GM18861 (cell line): ENCODE measurements around the gene KRTAP12-2.
"Not testable (repeated sequence)": the region's sequence is repeated elsewhere in the genome, so short reads cannot be mapped to it uniquely, and the experiment has no call there.

Source experiments
- ATAC-seq: cut with Tn5 transposase; IDR thresholded peaks from one replicate; pipeline ENCODE4 v1.9.1; 2021; ENCODE audit not compliant: unreplicated experiment

Gene KRTAP12-2

DNA sequence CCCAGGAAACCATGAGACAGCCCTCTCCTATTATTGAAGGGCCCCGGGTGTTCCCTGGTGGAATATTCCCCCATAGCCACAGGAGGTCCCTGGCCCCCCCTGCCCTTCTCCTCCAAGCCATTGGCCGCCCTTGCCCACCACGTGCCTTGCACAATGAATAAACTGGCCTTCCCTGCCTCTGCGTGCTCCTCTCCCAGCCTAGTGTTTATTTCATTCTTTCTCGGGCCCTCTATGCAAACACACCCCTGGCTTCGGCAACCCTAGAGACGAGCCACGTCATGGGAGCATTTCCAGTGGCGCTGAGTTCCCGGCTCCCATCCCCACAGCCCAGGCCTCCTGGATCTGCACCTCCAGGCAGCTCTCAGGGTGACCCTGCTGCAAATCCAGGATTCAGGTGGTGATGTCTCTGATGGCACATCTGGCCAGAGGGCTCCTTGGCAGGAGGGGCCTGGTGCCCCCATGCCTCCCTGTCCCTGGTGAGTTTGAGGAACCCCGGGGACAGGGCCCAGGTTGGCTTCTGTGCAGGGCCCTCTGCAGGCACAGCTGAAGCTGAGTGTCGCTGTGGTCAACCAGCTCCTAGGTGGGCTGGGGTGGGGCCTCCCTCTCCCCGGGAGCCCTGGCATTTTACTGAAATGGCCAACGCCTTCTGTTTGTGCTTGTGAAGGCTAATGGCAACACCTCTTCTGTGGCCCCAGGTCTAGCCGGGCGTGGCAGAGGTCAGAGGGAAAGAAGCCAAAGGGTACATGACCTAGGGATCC is 36.4 kb upstream of the KRTAP12-2 start:
- ATAC-seq, result no peak

GRCh38 chr21:44702111-44702972 is 35.6 kb upstream of the KRTAP12-2 start:
- ATAC-seq, result no peak

DNA sequence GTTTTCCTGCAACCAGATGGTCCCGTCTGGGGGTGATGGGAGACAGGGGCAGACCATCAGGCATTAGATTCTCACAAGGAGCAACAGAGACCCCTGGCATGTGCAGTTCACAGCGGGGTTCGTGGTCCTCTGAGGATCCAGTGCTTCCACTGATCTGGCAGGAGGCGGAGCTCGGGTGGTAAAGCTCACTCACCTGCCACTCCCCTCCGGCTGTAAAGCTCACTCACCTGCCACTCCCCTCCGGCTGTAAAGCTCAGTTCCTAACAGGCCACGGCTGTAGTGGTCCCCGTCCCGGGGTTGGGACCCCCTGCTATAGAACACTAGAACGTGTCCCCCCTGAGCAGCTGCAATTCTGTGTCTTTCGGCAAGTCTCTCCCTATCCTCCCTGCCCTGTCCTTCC is 34.8 kb upstream of the KRTAP12-2 start:
- ATAC-seq, result no peak

DNA sequence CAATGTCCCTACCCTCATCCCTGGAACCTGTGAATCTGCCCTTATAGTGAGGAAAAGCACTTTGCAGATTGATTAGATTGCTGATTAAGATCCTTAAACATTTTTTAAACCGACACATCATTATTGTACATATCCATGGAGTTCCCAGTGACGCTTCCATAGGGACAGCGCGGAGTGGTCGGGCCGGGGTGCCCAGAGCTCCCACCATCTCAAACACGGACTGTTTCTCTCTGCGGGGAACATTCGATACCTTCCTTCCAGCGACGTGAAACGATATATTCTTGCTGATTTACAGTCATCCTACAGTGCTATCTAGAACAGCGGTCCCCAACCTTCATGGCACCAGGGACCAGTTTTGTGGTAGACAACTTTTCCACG is 34.3 kb upstream of the KRTAP12-2 start:
- ATAC-seq, result no peak

DNA sequence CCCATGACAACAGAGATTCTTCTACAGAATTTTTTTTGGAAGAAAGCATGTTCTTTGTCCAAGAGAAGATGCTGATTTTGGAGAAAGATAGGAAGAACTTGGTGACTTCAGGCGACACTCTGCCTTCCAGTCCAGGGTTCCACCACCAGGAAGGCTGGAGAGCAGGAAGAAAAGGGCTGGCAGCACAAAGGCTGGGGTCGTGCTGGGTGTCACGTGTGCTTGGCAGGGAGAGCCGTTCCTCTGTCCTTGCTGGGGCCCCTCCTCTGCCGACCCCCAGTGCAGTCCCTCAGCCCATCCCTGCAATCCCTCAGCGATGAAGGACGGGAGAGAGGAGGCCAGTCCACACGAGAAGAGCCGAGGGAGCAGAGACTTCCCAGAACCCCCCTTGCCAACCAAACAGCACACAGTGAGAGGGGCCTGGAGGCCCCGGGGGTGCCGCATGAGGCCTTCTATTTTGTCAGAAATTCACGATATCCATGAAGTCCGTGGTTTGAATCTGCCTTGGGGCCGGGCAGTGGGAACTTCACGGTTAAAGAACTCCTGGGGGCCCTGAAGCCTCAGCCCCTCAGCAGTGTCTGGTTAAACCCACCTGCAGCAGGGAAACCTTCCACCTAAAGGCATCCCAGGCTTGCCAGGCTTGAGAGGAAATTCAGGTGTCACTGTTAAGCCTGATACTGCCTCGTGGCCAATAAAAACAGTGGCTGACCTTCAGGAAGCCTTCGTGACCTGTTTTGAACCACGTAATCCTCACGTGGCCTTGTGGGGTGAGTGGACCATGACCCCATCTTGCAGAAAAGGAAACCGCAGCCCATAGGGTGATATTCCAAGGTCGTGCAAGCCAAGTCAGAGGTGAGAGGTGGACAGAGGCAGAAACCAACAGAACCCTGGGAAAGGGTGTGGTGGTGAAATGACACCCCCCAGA is 33.6 kb upstream of the KRTAP12-2 start:
- ATAC-seq, result no peak

DNA sequence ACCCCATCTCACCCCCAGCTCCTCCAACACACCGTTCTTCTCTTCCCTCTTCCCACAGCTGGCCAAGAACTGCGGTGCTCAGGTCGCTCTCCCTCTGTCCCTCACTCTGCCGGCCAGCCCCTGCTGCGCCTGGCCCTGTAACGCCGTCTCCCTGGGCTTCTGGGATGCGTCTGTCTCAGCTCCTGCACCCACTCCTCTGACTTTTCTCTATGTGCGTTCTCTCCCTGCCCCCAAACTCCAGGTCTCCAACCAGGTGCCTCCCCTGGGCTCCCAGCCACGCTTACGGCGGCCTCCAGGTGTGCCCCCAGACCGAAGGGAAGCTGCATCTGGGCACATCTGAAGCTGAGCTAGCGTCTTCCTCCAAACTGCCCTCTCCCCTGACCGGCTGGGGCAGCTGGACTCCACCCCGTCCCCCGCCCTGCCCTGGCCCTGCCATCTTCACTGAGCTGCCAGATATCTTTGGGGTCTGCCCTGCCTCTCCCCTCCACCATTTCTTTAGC is 32.8 kb upstream of the KRTAP12-2 start:
- no peak for ATAC-seq

DNA sequence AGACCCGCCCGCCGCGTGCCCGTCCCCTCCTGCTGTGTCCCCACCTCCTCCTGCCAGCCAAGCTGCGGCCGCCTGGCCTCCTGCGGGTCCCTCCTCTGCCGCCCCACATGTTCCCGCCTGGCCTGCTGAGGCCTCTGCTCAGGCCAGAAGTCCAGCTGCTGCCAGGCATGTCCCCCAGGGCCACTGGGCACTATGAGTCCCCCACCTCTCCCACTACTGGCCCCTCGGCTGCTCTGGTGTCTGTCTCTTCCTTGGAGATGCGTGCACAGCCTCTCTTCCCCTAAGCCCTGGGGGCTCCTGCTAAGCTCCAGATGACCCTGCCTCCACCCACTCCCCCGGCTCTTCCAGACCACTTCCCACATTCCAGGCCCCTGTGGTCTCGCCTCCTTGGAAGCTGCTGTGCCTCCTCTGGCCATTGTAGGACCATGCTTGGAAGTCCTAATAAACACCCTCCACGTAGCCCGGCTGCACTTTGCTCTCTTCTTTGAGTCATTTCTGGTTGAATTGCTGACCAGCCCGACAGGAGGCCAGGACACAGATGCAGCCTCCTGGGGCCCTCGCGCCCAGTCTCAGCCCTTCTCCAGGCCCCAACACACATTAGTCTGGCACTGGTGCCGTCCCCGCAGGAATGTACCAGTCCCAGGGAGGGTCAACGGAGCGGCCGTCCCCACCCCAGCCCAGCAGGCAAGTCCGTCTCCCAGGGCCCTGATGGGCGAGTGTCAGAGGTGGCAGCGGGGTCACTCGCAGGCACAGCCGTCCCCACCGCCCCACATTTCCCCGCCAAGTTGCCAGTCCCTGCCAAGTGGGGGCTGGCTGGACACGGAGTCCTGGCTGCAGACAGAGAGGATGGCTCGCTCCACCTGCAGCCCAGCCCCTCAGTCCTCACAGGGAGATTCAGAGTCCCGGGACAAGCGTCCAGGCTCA is 31.3 kb upstream of the KRTAP12-2 start:
- no peak for ATAC-seq

DNA sequence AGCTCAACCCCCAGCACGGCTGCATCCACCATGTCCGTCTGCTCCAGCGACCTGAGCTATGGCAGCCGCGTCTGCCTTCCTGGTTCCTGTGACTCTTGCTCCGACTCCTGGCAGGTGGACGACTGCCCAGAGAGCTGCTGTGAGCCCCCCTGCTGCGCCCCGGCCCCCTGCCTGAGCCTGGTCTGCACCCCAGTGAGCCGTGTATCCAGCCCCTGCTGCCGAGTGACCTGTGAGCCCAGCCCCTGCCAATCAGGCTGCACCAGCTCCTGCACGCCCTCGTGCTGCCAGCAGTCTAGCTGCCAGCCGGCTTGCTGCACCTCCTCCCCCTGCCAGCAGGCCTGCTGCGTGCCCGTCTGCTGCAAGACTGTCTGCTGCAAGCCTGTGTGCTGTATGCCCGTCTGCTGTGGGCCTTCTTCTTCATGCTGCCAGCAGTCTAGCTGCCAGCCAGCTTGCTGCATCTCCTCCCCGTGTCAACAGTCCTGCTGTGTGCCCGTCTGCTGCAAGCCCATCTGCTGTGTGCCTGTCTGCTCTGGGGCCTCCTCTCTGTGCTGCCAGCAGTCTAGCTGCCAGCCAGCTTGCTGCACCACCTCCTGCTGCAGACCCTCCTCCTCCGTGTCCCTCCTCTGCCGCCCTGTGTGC is 30.6 kb upstream of the KRTAP12-2 start, which contains the start of gene KRTAP10-12:
KRTAP10-12 (plus strand) TSS at position 1 of the 639 bp plus-strand sequence; CDS start at position 31, 30 bp downstream.
- ATAC-seq, result not testable (repeated sequence)

- ATAC-seq, result no peak
Observed at GRCh38 chr21:44696572-44696971, 29.8 kb upstream of the KRTAP12-2 start.

GRCh38 chr21:44695641-44696040 is 28.9 kb upstream of the KRTAP12-2 start:
- no peak for ATAC-seq

DNA sequence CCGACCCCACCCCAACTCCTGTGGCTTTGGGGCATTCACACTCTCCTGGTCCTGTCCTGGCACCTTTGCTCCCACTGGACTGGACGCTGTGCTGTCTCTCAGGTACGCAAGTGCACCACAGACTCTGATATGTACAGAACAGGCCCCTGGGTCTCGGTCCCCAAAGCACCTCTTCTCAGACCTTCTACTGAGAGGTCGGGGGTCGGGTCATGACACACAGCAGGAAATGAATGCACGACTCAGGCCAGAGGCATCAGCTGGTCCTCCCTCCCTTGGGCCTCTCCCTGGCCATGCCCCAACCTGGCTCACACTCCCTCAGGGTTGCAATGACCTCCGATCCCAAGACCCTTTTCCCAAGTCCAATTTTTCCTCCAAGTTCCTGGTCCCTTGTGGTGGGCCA is 28.5 kb upstream of the KRTAP12-2 start:
- no peak for ATAC-seq

GRCh38 chr21:44694776-44695175 is 28.0 kb upstream of the KRTAP12-2 start:
- ATAC-seq, result no peak

- ATAC-seq, result no peak
Observed at GRCh38 chr21:44692798-44693512, 26.2 kb upstream of the KRTAP12-2 start.

GRCh38 chr21:44691686-44692085 is 25.0 kb upstream of the KRTAP12-2 start:
- ATAC-seq, result no peak

DNA sequence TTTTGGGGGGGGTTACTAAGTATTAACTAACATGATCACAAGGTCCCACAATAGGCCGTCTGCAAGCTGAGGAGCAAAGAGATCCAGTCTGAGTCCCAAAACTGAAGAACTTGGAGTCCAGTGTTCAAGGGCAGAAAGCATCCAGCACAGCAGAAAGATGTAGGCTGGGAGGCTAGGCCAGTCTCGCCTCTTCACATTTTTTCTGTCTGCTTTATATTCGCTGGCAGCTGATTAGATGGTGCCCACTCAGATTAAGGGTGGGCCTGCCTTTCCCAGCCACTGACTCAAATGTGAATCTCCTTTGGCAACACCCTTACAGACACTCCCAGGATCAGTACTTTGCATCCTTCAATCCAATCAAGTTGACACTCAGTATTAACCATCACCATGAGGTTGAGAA is 23.0 kb upstream of the KRTAP12-2 start:
- ATAC-seq, result not testable (repeated sequence)

GRCh38 chr21:44687671-44688070 is 20.9 kb upstream of the KRTAP12-2 start:
- no peak for ATAC-seq

GRCh38 chr21:44686843-44687561 is 20.3 kb upstream of the KRTAP12-2 start:
- ATAC-seq, result no peak
